NAMALWA (cell line): ENCODE data around the gene PMFBP1.

Experiments
- DNase-seq: peaks from one replicate; pipeline ENCODE4 v3.0.0-alpha.2; 2015; ENCODE audit warnings: low spot score

Gene PMFBP1, protein sequence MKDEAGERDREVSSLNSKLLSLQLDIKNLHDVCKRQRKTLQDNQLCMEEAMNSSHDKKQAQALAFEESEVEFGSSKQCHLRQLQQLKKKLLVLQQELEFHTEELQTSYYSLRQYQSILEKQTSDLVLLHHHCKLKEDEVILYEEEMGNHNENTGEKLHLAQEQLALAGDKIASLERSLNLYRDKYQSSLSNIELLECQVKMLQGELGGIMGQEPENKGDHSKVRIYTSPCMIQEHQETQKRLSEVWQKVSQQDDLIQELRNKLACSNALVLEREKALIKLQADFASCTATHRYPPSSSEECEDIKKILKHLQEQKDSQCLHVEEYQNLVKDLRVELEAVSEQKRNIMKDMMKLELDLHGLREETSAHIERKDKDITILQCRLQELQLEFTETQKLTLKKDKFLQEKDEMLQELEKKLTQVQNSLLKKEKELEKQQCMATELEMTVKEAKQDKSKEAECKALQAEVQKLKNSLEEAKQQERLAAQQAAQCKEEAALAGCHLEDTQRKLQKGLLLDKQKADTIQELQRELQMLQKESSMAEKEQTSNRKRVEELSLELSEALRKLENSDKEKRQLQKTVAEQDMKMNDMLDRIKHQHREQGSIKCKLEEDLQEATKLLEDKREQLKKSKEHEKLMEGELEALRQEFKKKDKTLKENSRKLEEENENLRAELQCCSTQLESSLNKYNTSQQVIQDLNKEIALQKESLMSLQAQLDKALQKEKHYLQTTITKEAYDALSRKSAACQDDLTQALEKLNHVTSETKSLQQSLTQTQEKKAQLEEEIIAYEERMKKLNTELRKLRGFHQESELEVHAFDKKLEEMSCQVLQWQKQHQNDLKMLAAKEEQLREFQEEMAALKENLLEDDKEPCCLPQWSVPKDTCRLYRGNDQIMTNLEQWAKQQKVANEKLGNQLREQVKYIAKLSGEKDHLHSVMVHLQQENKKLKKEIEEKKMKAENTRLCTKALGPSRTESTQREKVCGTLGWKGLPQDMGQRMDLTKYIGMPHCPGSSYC

DNA sequence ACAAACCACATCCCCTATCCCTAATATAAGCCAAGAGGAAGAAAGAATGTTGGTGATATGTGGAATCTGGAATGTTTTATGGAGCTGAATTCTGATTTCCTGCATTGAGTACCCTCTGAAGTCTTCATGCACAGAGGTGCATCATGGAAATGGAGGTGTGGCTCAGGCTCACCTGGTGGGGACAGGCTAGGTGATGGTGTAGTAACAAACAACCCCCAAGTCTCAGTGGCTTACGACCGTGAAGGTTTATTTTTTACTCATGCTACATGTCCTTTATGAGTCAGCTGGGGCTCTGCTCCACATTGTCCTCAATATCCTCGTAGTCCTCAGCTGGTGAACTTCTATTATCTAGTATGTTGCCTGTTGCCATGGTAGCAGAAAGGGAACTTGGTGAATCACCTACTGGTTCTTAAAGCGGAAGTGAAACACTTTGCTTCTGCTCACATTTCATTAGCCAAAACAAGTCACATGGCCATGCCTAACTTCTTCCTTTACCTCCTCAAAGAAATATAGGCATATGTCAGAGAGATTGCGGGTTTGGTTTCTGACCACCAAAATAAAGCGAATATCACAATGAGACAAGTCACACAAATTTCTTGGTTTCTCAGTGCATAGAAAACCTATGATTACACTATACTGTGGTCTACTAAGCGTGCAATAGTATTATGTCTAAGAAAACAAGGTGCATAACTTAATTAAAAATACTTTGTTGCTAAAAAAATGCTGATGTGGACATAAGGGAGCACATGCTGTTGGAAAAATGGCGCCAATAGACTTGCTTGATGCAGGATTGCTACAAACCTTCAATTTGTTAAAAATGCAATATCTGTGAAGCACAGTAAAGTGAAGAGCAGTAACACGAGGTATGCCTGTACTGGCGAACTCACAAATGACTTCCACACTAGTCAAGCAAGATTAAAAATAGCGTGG is at the start of gene PMFBP1:
Gene PMFBP1 (minus strand): TSS at position 51 of the 930 bp plus-strand sequence. CDS start 947 bp downstream, outside the sequence.
- DNase-seq = peak; percentile 97

DNA sequence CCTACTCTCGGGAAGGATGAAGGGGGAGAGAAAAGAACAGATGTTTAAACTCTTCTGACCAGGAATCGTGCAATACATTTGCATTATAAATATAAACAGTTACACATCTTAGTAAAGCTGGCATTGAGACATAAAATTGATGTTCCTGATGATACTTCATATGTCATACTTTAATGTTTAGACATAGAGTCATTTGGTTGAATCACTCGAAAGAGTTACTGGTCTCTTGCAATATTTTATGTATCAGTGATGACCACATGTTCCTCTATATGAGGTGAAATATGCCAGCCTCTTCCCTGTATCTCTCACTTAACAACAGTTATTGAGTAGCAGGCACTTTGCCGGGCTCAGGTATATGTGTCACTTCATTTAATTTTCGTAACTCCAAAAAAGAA is 49.7 kb upstream of the PMFBP1 start:
- DNase-seq = no peak

DNA sequence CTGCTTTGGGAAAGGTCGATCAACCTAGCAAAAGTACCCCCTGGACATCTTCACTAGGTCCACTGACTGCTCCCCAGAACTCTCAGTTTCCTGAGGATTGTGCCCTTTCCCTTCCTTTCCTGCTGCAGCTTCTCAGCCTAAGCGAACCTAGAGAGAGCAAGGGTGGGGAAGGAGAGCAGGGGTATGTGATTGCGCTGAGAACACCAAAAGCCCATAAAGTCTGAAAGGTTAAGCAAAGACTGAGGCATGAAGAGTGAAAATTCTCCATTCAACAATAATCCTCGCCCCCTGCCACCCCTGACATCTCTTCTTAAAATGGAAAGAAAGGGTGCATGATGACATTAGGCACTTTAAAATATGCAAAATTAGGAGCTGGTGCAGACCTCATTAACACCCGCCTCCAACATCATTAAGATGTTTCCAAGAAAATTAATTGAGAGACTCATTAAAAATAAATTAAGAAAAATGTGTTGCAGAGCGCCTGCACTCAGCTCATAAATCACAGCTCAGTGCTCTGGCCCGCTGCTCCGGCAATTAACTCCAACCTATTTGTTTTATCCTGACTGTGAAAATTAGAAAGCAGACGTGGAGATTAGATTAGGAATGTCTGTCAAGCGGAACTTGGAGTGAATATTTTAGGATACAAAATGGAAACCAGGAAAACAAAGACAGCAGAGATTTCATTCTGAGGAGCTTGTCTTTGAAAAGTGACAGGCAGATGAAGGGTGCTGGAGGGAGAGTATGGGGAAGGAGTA is 49.1 kb upstream of the PMFBP1 start:
- DNase-seq = no peak

GRCh38 chr16:72219282-72219681 is 47.3 kb upstream of the PMFBP1 start:
- no peak for DNase-seq

- no peak for DNase-seq
Measured at GRCh38 chr16:72216767-72217166, 44.8 kb upstream of the PMFBP1 start.

GRCh38 chr16:72214821-72215220 is 42.9 kb upstream of the PMFBP1 start:
- no peak for DNase-seq

DNA sequence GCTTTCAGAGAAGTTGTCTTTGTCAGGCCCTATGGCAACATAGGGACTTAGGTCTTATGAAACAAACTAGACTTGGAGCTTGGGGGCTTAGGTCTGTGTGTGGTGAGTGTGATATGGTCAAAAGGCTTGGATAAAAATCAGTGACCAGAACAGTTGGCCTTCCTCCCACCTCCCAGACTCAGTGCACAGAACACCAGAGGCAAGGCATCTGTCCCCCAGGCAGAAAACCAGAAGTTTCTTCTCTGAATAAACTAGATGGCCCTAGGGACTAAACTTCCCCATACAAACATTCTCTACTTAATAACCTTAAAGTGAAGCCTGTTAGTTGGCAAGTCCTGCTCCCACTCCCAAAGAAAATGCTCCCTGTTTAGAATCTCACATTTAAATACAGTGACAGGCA is 39.2 kb upstream of the PMFBP1 start:
- no peak for DNase-seq

DNA sequence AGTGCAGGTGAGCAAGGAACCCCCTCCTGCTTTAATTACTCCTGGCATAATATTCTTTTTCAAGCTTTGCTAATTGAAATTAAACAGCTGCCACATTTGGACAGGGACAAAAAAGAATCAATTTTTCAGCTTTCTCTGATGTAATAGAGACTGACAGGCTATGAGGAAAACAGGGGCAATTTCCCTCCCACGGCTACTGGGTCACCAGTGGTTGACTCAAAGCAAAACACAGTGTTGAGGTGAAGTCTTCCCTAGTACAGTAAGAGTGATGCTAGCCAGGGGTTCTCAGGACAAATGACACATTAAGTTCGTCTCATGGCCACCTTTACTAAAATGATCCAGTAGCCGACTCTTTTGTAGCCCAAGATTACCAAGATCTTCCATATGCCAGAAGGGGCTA is 38.6 kb upstream of the PMFBP1 start:
- DNase-seq = no peak

GRCh38 chr16:72210072-72210471 is 38.1 kb upstream of the PMFBP1 start:
- DNase-seq = no peak

DNA sequence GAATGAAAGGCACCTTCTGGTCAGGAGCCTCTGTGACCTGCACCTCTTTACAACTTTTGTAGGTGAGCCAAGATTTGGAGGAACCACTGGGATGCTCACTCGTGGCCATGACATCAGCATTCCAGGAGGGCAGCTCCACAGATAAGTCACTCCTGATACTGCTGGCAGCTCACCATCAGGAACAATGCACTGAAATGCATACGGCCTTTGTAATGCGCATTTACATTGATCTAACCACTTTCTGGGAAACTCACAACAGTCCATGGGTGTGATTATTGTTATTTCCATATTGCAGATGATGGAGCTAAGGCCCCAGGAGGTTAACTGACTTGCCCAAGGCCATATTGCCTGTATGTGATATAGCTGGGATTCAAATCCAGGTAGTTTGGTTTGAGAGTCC is 34.3 kb upstream of the PMFBP1 start:
- no peak for DNase-seq

DNA sequence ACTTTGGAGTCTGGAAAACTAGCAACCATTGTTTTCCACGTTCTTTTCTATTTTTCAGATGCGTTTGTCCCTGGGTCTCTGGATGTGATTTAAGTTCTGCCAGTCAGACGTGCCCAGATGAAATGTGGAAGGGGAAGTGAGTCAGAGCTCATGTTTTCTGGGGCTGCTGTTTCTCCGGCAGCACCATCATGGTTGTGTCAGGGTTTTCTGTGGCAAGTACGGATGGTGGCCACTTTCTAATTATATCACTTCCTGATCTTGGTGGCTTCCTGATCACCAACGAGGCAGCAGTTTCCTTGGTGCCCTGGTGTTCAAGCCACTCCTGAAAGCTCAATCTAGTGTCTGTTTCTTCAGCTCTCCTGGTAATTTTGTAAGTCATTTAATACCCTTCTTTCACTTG is 31.4 kb upstream of the PMFBP1 start:
- DNase-seq = peak; percentile 12

DNA sequence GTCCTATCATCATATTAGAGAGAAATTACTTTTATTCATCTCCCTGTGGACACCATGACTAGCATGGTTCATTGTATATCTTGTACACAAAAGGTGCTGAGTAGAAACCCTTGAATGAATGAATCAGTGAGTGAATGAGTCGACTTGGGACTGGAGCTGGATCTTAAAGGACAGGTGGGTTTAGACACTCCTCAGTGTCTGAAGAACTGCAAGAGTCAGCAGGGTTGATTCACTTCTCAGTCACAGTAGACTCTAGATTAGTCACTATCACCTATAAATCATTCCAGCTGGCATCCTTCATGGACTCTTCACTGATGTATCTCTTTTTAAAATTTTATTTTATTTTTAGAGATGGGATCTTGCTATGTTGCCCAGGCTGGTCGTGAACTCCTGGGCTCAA is 30.1 kb upstream of the PMFBP1 start:
- DNase-seq = no peak

DNA sequence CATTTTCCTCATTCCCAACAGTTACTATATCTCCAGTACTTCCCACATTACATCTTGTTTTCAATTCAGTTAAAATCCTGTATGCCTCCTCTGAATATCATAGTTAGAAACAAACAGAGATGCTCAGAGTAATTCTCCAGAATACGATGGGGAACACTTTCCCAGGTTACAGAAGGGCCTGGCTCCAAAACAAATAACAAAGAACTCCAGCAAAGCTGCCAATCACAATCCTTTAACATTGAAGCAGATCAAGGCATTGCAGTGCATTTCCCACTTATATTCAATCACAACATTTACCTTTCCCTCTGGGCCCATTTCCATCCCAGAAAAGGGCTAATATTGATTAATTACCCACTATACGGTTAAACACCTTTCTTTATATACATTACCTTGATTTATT is 29.4 kb upstream of the PMFBP1 start:
- no peak for DNase-seq

DNA sequence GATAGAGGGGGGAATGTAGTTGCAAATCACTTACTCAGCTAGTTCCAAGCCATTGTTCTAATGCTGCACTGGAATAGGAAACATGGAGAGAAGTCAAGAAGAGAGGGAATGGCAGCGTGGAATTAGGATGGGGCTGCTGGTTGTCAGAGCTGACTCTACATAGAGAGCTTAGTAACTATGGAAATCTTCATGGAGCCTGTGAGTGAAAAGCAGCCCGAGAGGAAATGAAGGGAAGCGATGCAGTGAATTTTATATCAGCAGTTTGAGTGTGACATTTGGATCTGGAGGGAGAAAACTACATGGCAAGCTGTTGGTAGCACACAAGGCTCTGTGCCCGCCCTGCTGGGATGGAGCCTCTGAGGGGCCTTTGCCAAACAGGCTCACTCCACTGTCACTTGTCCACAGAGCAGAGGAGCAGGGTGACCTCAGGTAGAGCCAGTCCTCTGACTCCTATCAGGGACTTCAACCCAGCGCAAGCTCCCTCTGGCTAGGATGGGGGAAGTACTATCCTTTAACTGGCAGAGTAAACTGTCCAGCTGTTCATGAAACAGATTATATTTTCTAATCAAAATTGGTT is 27.9 kb upstream of the PMFBP1 start:
- DNase-seq = no peak

DNA sequence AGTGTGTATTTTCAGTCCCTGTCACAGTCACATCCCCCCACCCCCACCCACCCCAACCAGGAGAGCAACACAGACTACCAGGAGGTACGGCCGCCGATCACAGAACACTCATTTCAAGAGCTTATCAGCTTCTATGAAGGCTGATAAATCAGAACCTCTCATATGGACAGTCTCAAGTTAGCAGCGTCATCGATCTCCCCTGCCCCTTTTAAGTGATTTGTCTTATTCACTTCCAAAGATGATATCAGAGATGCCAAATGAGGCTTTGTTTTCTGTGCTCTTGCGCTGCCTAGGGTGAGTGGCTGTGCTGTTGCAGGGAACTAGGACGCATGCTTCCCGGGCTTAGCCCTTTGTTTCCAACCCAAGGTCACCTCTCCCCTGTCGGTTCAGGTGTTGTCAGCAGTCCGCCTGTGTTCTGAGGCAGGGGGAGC is 26.8 kb upstream of the PMFBP1 start:
- no peak for DNase-seq

DNA sequence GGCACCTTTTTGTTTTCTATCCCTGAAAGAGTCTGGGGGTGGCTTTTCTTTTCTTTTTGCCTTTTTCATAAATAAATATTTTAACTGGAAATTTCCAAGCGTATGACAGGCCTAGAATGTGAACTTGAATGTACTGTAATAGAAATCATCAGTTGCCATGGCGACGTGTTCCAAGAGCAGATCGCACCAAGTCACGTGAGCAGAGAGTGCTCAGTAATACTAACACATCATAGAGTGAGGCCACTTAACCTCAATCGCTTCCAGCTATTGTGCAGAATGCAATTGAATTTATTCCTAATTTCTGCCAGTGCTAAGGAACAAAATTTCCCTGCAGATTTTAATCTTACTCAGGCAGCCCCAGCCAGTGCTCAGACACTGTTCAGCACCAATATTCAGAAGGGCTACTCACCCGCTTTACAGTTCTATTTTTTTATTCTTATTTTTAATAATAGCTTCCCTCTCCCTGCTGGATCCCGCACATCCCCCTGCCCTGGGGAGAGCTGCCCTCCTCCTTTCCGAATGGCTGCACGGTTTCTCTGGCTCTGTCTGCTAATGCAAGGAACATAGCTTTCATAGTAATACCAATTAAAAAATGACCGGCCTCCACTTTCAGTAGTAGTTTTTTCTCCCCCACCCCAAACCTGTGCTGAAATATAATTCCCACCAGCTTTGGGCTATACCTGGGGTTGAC is 26.2 kb upstream of the PMFBP1 start:
- no peak for DNase-seq

DNA sequence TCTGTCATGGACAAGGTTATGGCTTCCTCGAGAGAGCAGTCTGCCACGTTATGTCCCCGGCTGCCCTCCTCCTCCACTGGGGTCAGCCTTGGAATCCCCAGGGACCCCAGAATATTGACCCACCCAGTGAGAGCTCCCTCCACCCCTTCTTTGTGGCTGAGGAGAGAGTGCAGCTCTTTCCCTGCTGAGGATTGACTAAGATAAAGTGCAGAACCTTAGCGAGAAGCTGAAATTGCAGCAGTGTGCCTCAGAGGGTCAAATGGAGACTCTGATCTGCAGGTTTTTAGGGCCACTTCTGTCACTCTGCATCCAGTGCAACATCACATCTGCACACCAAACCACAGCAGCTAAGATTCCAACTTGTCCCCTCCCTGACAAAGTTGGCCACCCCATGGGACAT is 25.6 kb upstream of the PMFBP1 start:
- no peak for DNase-seq

GRCh38 chr16:72195609-72196008 is 23.7 kb upstream of the PMFBP1 start:
- DNase-seq = no peak

DNA sequence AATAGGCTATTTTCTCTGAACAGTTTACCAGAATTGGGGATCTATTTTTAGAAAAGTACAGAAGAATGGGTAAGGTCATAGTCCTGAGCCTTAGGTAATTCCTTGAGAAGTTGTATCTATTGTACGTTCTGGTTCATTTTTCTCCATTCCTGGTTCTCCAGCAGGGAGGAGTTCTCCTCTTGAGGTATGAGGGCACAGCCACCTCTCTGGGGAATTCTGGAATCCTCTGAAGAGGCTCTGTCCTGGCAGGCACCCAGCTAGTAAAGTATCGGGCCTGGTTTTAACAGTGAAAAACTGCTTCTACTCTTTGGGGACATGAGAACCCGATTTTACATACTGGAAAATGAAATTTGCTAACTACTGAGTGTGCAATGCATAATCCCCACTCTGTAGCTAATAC is 19.6 kb upstream of the PMFBP1 start:
- DNase-seq = no peak

- no peak for DNase-seq
Measured at GRCh38 chr16:72189865-72190371, 18.0 kb upstream of the PMFBP1 start.
